Small intestine (tissue), 16 donors: Measurements from ENCODE around the gene NME2. TPM values are rescaled to one million over a fixed set of nuclear protein-coding genes. Genes with fewer than 3 reads are reported as not detected.

Source experiments
- DNase-seq, 2 donors: peaks; one replicate each; pipeline versions ENCODE4 v3.0.0 to v3.0.0-alpha.2; 2013
- FAIRE-seq: peaks from 2 replicates; lab custom pipeline; 2012; peaks lifted over from hg19 to GRCh38; lab: Jason Lieb, UNC
- H3K27ac ChIP-seq, 3 donors: one replicate each; pipeline ENCODE4 v1.5.1; 2013; ENCODE audit warnings: low read length in 2 of 3, mild to moderate bottlenecking in 2 of 3, control low read depth in 1 of 3, inconsistent platforms in 1 of 3, low read depth in 1 of 3, moderate library complexity in 1 of 3
- H3K27me3 ChIP-seq, 3 donors: one replicate each; pipeline ENCODE4 v1.6.1; 2013; ENCODE audit warnings: low read length in 3 of 3, inconsistent platforms in 1 of 3; ENCODE audit not compliant: control insufficient read depth in 3 of 3, insufficient read depth in 3 of 3
- H3K36me3 ChIP-seq, 3 donors: one replicate each; pipeline ENCODE4 v1.6.1; 2013; ENCODE audit warnings: low read length in 3 of 3, inconsistent platforms in 1 of 3, low read depth in 1 of 3, mild to moderate bottlenecking in 1 of 3, moderate library complexity in 1 of 3; ENCODE audit not compliant: control insufficient read depth in 3 of 3, insufficient read depth in 2 of 3
- H3K4me1 ChIP-seq, 3 donors: one replicate each; pipeline ENCODE4 v1.6.1; 2013; ENCODE audit warnings: low read length in 2 of 3, inconsistent platforms in 1 of 3, low read depth in 1 of 3, mild to moderate bottlenecking in 1 of 3, moderate library complexity in 1 of 3; ENCODE audit not compliant: control insufficient read depth in 3 of 3, insufficient read depth in 2 of 3
- H3K4me3 ChIP-seq, 3 donors: one replicate each; pipeline ENCODE4 v1.5.1; 2013; ENCODE audit warnings: low read length in 3 of 3, control low read depth in 1 of 3, inconsistent platforms in 1 of 3, low read depth in 1 of 3, mild to moderate bottlenecking in 1 of 3, moderate library complexity in 1 of 3
- H3K9me3 ChIP-seq, 2 donors: one replicate each; pipeline ENCODE4 v1.6.1; 2013; ENCODE audit warnings: low read depth in 1 of 2, low read length in 1 of 2; ENCODE audit not compliant: control insufficient read depth in 2 of 2, insufficient read depth in 1 of 2
- WGBS, 3 donors: extraction: QIAGEN DNeasy Blood & Tissue Kit; methylation state at CpG; one replicate each; pipeline ENCODE4 v1.1.7; 2013; 5-methylcytosine and 5-hydroxymethylcytosine counted together
- long read RNA-seq, 10 donors: transcript quantifications; one replicate each; lab custom pipeline, GENCODE V29; 2026
- polyA plus RNA-seq, 4 donors: library from polyadenylated mRNA; stranded (reverse) in 3 of 4; unstranded in 1 of 4; fragments of 200-250 nt in 3 of 4; fragments of 120-200 nt in 1 of 4; gene quantifications; one replicate each; pipeline versions ENCODE4 v1.2.1 to v1.2.3, GENCODE V29; 2013
- donor health status: healthy with polysubstance abuse.
- donor health status: control.
- donor health status: control.
- donor health status: Bipolar disorder and iron deficiency.
- donor health status: healthy.

NME2 gene
- polyA plus RNA-seq: 100 to 1,000 TPM; 336 to 992 (median 467) TPM
- long read RNA-seq, donor 1: 0 reads
- long read RNA-seq, donor 2, transcript NME2-209 (2 exons, 789 nt): minor isoform, 15 of 137 reads
- long read RNA-seq, donor 2, transcript NME2-202 (4 exons, 866 nt): minor isoform, 17 of 137 reads
- long read RNA-seq, donor 2, transcript NME2-205 (5 exons, 826 nt): major isoform, 97 of 137 reads
- long read RNA-seq, donor 2, partial matches to known transcripts: 0 of 137 reads
- long read RNA-seq, donor 2, other reads (novel, unspliced or antisense): 0 of 137 reads
- long read RNA-seq, donor 3, transcript NME2-202 (4 exons, 866 nt): minor isoform, 32 of 273 reads
- long read RNA-seq, donor 3, transcript NME2-209 (2 exons, 789 nt): minor isoform, 47 of 273 reads
- long read RNA-seq, donor 3, transcript NME2-205 (5 exons, 826 nt): major isoform, 159 of 273 reads
- long read RNA-seq, donor 3, transcript NME2-208 (3 exons, 565 nt): minor isoform, 13 of 273 reads
- long read RNA-seq, donor 3, partial matches to known transcripts: 10 of 273 reads
- long read RNA-seq, donor 3, other reads (novel, unspliced or antisense): 0 of 273 reads
- long read RNA-seq, donor 4, partial matches to known transcripts: 0 of 5 reads
- long read RNA-seq, donor 4, other reads (novel, unspliced or antisense): 0 of 5 reads
- long read RNA-seq, donor 5, transcript NME2-202 (4 exons, 866 nt): minor isoform, 22 of 106 reads
- long read RNA-seq, donor 5, transcript NME2-209 (2 exons, 789 nt): minor isoform, 7 of 106 reads
- long read RNA-seq, donor 5, transcript NME2-205 (5 exons, 826 nt): major isoform, 60 of 106 reads
- long read RNA-seq, donor 5, transcript NME2-208 (3 exons, 565 nt): minor isoform, 6 of 106 reads
- long read RNA-seq, donor 5, partial matches to known transcripts: 7 of 106 reads
- long read RNA-seq, donor 5, other reads (novel, unspliced or antisense): 0 of 106 reads
- long read RNA-seq, donor 6, transcript NME2-205 (5 exons, 826 nt): major isoform, 165 of 239 reads
- long read RNA-seq, donor 6, transcript NME2-208 (3 exons, 565 nt): minor isoform, 10 of 239 reads
- long read RNA-seq, donor 6, transcript NME2-209 (2 exons, 789 nt): minor isoform, 30 of 239 reads
- long read RNA-seq, donor 6, transcript NME2-202 (4 exons, 866 nt): minor isoform, 29 of 239 reads
- long read RNA-seq, donor 6, partial matches to known transcripts: 0 of 239 reads
- long read RNA-seq, donor 6, other reads (novel, unspliced or antisense): 0 of 239 reads
- long read RNA-seq, donor 7, transcript NME2-205 (5 exons, 826 nt): major isoform, 334 of 557 reads
- long read RNA-seq, donor 7, transcript NME2-207 (5 exons, 850 nt): minor isoform, 22 of 557 reads
- long read RNA-seq, donor 7, transcript NME2-209 (2 exons, 789 nt): minor isoform, 67 of 557 reads
- long read RNA-seq, donor 7, transcript NME2-202 (4 exons, 866 nt): minor isoform, 61 of 557 reads
- long read RNA-seq, donor 7, partial matches to known transcripts: 30 of 557 reads
- long read RNA-seq, donor 7, other reads (novel, unspliced or antisense): 7 of 557 reads
- long read RNA-seq, donor 8, transcript NME2-205 (5 exons, 826 nt): major isoform, 31 of 54 reads
- long read RNA-seq, donor 8, transcript NME2-209 (2 exons, 789 nt): minor isoform, 8 of 54 reads
- long read RNA-seq, donor 8, transcript NME2-202 (4 exons, 866 nt): minor isoform, 10 of 54 reads
- long read RNA-seq, donor 8, partial matches to known transcripts: 0 of 54 reads
- long read RNA-seq, donor 8, other reads (novel, unspliced or antisense): 0 of 54 reads
- long read RNA-seq, donor 9, transcript NME2-209 (2 exons, 789 nt): minor isoform, 12 of 87 reads
- long read RNA-seq, donor 9, transcript NME2-205 (5 exons, 826 nt): major isoform, 61 of 87 reads
- long read RNA-seq, donor 9, transcript NME2-202 (4 exons, 866 nt): minor isoform, 8 of 87 reads
- long read RNA-seq, donor 9, partial matches to known transcripts: 0 of 87 reads
- long read RNA-seq, donor 9, other reads (novel, unspliced or antisense): 0 of 87 reads
- long read RNA-seq, donor 10, transcript NME2-202 (4 exons, 866 nt): minor isoform, 43 of 291 reads
- long read RNA-seq, donor 10, transcript NME2-209 (2 exons, 789 nt): minor isoform, 35 of 291 reads
- long read RNA-seq, donor 10, transcript NME2-205 (5 exons, 826 nt): major isoform, 114 of 291 reads
- long read RNA-seq, donor 10, transcript NME2-204 (5 exons, 749 nt): minor isoform, 71 of 291 reads
- long read RNA-seq, donor 10, partial matches to known transcripts: 5 of 291 reads
- long read RNA-seq, donor 10, other reads (novel, unspliced or antisense): 0 of 291 reads

DNA sequence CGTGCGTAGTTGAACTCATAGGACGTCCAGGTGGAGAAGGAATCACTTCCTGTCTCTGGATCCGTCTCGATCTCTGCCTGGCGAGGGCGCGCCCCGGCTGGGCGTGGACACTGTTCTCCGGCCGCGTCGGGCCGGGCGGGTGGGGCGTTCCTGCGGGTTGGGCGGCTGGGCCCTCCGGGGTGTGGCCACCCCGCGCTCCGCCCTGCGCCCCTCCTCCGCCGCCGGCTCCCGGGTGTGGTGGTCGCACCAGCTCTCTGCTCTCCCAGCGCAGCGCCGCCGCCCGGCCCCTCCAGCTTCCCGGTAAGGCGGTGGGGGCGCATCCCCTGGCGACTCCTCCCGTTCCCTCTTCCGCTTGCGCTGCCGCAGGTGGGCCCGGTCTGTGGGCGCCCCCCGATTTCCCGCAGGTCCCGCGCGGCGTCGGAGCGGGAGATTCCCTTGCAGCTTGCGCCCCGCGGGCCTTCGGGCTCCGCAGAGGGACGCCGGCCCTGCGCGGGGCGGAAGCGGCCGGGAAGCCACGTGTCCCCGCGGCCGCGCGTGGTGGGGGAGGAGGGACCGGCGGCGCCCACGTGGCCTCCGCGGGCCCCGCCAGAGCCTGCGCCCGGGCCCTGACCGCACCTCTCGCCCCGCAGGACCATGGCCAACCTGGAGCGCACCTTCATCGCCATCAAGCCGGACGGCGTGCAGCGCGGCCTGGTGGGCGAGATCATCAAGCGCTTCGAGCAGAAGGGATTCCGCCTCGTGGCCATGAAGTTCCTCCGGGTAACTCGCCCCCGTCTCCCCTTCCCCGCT is at the start of gene NME2:
NME2 (plus strand) TSS at position 214 of the 789 bp plus-strand sequence; CDS start at position 634, 420 bp downstream.
- peaks cover 0 to 12% (median 2%) of the 10 kb centered on the region in 3 donors for H3K4me1 ChIP-seq
- FAIRE-seq (no peak), DNase-seq (peak; percentile 94 to 95)
- WGBS, 3 donors: 0 to 1% (median 1%) methylated on average over 56 to 98 of the region's 98 CpGs
- no peaks in the 10 kb centered on the region for H3K27me3 ChIP-seq
- H3K36me3 ChIP-seq: peaks cover 0 to 37% (median 3%) of the 10 kb centered on the region in 3 donors
- peak within 1 kb of the TSS; percentile 71 to 95 (median 85) for H3K4me3 ChIP-seq
- no peaks in the 10 kb centered on the region for H3K9me3 ChIP-seq
- H3K27ac ChIP-seq: peak within 1 kb of the TSS; percentile 79 to 96 (median 91)

DNA sequence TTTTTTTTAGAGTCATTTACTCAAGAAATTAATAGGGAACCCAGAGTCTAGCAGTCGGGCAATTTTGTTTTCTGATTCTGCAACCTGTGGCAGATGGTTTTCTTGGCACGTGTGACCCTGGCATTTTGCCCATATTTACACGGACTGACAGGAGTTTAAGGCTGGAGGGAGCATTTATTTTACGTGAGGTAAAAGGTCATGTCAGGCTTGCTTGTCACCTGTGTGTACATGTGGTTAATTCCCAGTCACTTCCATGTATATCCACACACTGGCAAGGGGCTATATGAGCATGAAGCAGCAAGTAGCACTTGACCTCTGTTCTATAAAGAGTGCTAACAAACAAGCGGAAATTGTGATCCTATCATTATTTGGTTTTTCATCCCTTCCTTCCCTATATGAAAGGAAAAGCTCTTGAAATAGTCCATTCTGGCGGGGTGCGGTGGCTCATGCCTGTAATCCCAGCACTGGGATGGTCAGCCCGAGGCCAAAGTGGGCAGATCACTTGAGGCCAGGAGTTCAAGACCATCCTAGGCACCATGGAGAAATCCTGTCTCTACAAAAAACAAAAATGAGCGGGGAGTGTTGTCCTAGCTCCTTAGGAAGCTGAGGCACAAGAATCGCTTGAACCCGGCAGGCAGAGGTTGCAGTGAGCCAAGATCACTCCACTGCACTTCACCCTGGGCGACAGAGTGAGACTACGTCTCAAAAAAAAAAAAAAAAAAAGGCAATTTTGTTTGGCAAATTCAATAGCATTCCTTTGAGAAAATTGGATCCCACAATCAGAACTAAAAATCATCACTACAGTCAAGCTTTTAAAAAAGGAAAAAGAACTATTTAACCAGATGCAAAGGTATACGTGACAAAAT is 47.6 kb upstream of the NME2 start:
- Histone ChIP-seq H3K4me1 (peaks cover 0 to 25% (median 2%) of the 10 kb centered on the region in 3 donors), H3K27me3 (no peaks in the 10 kb centered on the region), H3K27ac (peak overlapping the region in 2 of 3 donors; percentile 62 to 99), H3K9me3 (no peaks in the 10 kb centered on the region), H3K4me3 (peak overlapping the region in 2 of 3 donors; percentile 93 to 99), H3K36me3 (peaks cover 0 to 12% (median 0%) of the 10 kb centered on the region in 3 donors)
- no peak for FAIRE-seq
- WGBS, 3 donors: 21 to 33% (median 31%) methylated on average over 14 of the region's 14 CpGs
- DNase-seq: peak; percentile 75 to 83

DNA sequence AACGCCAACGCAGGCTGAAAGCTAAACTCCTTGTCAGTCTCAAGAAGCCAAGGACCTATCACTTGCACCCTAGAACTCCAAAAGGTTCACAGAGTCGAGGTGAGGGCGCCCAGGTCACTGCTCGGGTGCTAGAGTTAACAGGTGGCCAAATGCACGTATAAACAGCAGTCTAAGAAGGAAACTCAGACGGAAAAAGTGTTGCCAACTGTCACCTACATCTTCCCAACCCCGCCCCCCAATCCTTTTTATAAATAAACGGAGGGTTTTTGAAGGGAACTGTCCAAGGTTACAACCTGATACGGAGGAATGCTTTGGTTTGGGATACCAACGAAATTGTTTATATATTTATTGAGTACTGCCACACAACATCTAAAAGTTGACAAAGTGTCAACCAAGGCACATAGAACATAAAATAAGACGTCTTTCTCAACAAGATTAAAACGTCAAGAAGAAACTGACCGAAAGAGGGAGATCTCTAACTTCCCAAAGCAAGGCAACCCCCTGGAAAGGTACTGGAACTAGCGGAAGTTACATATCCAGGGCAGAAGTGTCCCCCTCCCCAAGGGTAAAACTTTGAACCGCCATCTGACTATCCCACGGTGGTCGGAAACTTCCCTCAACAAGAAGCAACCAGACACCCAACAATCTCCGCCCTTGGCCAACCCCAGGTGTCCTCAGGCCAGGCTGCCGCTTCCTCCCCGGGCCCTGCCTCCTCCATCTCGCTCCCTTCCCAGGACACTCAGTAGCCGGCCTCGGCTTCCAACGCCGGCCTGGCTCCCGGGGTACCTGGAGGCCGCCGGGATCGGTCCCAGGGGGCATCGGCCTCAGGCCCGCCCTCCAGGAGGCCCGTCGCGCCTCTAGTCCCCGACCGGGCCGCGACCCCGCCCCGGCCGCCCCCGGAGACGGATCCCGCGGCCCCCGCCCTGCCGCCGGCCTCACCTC is 46.5 kb upstream of the NME2 start:
- no peaks in the 10 kb centered on the region for H3K27me3 ChIP-seq
- DNase-seq (peak; percentile 58 to 78), FAIRE-seq (no peak)
- peak overlapping the region; percentile 96 to 99 (median 99) for H3K27ac ChIP-seq
- no peaks in the 10 kb centered on the region for H3K9me3 ChIP-seq
- peaks cover 0 to 32% (median 2%) of the 10 kb centered on the region in 3 donors for H3K4me1 ChIP-seq
- H3K4me3 ChIP-seq: peak overlapping the region; percentile 93 to 99 (median 94)
- H3K36me3 ChIP-seq: peaks cover 0 to 12% (median 0%) of the 10 kb centered on the region in 3 donors
- 1% methylated on average over 31 to 49 of the region's 49 CpGs for WGBS, 3 donors

DNA sequence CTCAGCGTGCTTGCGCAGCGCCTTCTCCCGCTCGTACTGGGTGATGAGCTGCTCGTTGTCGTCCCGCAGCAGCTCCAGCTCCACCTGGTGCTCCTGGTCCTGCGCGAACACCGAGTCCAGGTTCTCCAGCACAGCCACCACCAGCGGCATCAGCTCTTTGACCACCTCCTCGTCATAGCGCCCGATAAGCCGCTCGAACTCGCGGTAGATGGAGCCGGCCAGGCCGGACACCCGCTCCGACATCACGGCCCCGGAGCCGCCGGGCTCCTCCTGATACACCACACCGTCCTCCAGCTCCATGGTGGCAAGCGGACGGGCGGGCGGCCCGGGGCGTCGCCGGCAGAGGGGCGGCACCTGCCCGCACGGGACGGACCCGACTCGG is 45.9 kb upstream of the NME2 start:
- Histone ChIP-seq H3K27ac (peak overlapping the region; percentile 96 to 99 (median 99)), H3K36me3 (peaks cover 0 to 12% (median 0%) of the 10 kb centered on the region in 3 donors), H3K27me3 (no peaks in the 10 kb centered on the region), H3K4me3 (peak overlapping the region; percentile 93 to 99 (median 94)), H3K9me3 (no peaks in the 10 kb centered on the region), H3K4me1 (peaks cover 0 to 39% (median 2%) of the 10 kb centered on the region in 3 donors)
- peak in 1 of 2 donors; percentile 56 for DNase-seq
- WGBS, 3 donors: 0 to 1% (median 0%) methylated on average over 26 to 42 of the region's 42 CpGs
- FAIRE-seq: no peak

DNA sequence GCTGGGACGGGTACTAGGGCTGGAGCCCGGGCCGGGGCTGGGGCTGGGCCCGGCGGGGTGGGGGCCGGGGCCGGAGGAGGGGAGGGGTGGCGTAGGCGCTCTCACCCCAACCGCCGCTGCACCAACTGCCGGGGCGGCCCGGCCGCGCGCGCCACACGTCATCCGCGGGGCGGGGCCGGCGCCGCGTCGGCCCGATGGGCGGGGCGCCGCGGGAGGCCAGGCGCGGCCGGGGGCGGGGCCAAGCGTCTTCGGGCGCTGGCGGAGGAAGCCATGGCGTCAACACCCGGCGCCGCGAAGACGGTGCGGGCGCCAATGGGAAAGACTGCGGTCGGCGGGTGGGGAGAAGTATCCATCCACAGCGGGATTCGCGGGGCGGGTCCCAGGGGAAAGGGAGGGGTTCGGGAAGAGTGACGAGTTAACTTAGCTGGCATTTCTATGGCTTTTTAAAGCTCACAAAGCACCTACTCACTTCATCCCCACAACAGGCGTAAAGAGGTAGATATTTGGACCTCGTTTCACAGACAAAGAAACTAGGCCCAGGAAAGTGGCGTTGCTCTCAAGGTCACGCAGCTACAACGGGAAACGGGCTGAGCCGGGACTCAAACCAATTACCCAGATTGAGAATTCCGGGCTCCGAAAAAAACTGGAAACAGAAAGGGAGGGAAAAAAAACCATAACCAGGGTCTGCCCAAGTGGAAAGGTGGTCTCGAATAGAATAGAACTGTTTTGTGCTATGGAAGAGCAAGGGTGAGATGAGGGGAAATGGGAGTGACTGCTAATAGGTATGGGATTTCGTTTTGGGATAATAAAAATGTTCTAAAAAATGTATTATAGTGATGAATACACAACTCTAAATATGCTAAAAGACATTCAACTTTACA is 45.2 kb upstream of the NME2 start, which contains the start of gene SPAG9:
SPAG9 (minus strand) TSS at position 130 of the 881 bp plus-strand sequence. CDS start 212 bp downstream, outside the sequence.
- WGBS, 3 donors: 1 to 2% (median 1%) methylated on average over 43 to 68 of the region's 68 CpGs
- peaks cover 0 to 11% (median 0%) of the 10 kb centered on the region in 3 donors for H3K36me3 ChIP-seq
- H3K27ac ChIP-seq: peak within 1 kb of the TSS; percentile 96 to 99 (median 99)
- FAIRE-seq: no peak
- H3K4me1 ChIP-seq: peaks cover 0 to 44% (median 2%) of the 10 kb centered on the region in 3 donors
- no peaks in the 10 kb centered on the region for H3K9me3 ChIP-seq
- peak; percentile 96 to 98 for DNase-seq
- H3K27me3 ChIP-seq: no peaks in the 10 kb centered on the region
- peak within 1 kb of the TSS; percentile 93 to 99 (median 94) for H3K4me3 ChIP-seq
